DOHH2 (cell line): Measurements from ENCODE around the gene LRRC43.

ENCODE experiments used
- H3F3A ChIP-seq: fragments of 200-600 bp; sonication (generic), shearing (Covaris generic); 2 replicates; pipeline ENCODE4 v1.6.0; 2016; ENCODE audit warnings: antibody characterized with exemption, mild to moderate bottlenecking; ENCODE audit not compliant: control insufficient read depth, insufficient read depth
- H3K27ac ChIP-seq: fragments of 200-600 bp; sonication (generic); 2 replicates; pipeline ENCODE4 v1.5.1; 2014; ENCODE audit warnings: low read depth, mild to moderate bottlenecking, low read length, moderate library complexity
- H3K27me3 ChIP-seq: fragments of 200-600 bp; sonication (generic); 2 replicates; pipeline ENCODE4 v1.6.1; 2014; ENCODE audit warnings: mild to moderate bottlenecking, low read length, mixed read lengths; ENCODE audit not compliant: control insufficient read depth
- H3K36me3 ChIP-seq: fragments of 200-600 bp; sonication (generic); 2 replicates; pipeline ENCODE4 v1.6.1; 2014; ENCODE audit warnings: mild to moderate bottlenecking, low read length, moderate library complexity, mixed read lengths; ENCODE audit not compliant: control insufficient read depth
- H3K4me1 ChIP-seq: fragments of 200-600 bp; sonication (generic); 2 replicates; pipeline ENCODE4 v1.6.1; 2014; ENCODE audit warnings: mild to moderate bottlenecking, low read length, mixed read lengths; ENCODE audit not compliant: control insufficient read depth
- H3K4me2 ChIP-seq: fragments of 200-600 bp; sonication (generic); 2 replicates; pipeline ENCODE4 v1.6.0; 2014; ENCODE audit warnings: mild to moderate bottlenecking, low read length, moderate library complexity
- H3K4me3 ChIP-seq: fragments of 200-600 bp; sonication (generic); 2 replicates; pipeline ENCODE4 v1.5.1; 2014; ENCODE audit warnings: mild to moderate bottlenecking, low read length, mixed read lengths
- H3K79me2 ChIP-seq: fragments of 200-600 bp; sonication (generic); 2 replicates; pipeline ENCODE4 v1.6.1; 2014; ENCODE audit warnings: mild to moderate bottlenecking, low read length, mixed read lengths; ENCODE audit not compliant: control insufficient read depth
- H3K9me2 ChIP-seq: fragments of 200-600 bp; sonication (generic); replicated peaks from 2 replicates; pipeline ENCODE4 v1.6.1; 2014; ENCODE audit warnings: mild to moderate bottlenecking, low read length, mixed read lengths; ENCODE audit not compliant: control insufficient read depth
- H3K9me3 ChIP-seq: fragments of 200-600 bp; sonication (generic); 2 replicates; pipeline ENCODE4 v1.6.1; 2014; ENCODE audit warnings: antibody characterized with exemption, low read length, mixed read lengths; ENCODE audit not compliant: control insufficient read depth, insufficient read depth
- H4K20me1 ChIP-seq: fragments of 200-600 bp; sonication (generic); 2 replicates; pipeline ENCODE4 v1.6.0; 2014; ENCODE audit warnings: low read depth, mild to moderate bottlenecking, antibody characterized with exemption, low read length, moderate library complexity; ENCODE audit not compliant: control insufficient read depth, insufficient read depth
- CTCF ChIP-seq: fragments of 200-600 bp; sonication (generic); IDR thresholded peaks from one replicate; pipeline ENCODE4 v1.5.1; 2014; ENCODE audit warnings: antibody characterized with exemption, mild to moderate bottlenecking, low read depth, low read length; ENCODE audit not compliant: poor library complexity, severe bottlenecking
- EZH2phosphoT487 ChIP-seq: fragments of 200-600 bp; sonication (generic); IDR thresholded peaks from 2 replicates; pipeline ENCODE4 v1.6.1; 2017; ENCODE audit warnings: borderline replicate concordance, mild to moderate bottlenecking, antibody characterized with exemption, low read length, moderate library complexity, mixed read lengths

LRRC43 gene

GRCh38 chr12:122195405-122195804 lies 12.5 kb downstream of the LRRC43 start:
- TF ChIP-seq EZH2phosphoT487 (no peak), CTCF (no peak)
- no peaks in the 10 kb centered on the region; the same call in 1 of the 2 replicates for H3F3A ChIP-seq
- H3K79me2 ChIP-seq: no peaks in the 10 kb centered on the region
- no peak overlapping the region for H3K4me2 ChIP-seq
- no peaks in the 10 kb centered on the region for H3K9me2 ChIP-seq
- H4K20me1 ChIP-seq: no peaks in the 10 kb centered on the region
- no peak overlapping the region for H3K27ac ChIP-seq
- peaks cover 5% of the 10 kb centered on the region for H3K27me3 ChIP-seq
- peaks cover 12% of the 10 kb centered on the region for H3K4me1 ChIP-seq
- no peaks in the 10 kb centered on the region for H3K36me3 ChIP-seq
- H3K9me3 ChIP-seq: no peaks in the 10 kb centered on the region
- H3K4me3 ChIP-seq: no peak overlapping the region

DNA sequence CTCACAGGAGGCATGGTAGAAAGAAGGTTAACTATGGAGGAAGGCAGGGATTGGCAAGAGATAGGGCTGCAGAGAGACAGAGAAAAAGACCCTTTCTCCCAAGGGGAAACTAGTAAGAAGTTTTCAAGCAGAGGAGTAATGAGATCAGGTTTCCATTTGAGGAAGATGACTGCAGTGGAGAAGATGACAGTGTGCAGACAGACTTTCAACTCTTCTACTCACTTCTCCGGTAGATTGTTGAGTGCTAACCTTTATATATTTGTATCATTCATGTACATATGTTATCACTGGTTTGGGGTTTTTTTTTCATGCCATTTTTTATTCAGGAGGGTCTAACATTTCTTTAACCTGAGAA lies 14.7 kb downstream of the LRRC43 start:
- Histone ChIP-seq H4K20me1 (no peaks in the 10 kb centered on the region), H3K4me3 (no peak overlapping the region), H3K27ac (no peak overlapping the region), H3K9me3 (no peaks in the 10 kb centered on the region), H3K27me3 (peaks cover 16% of the 10 kb centered on the region), H3F3A (peaks cover 5% of the 10 kb centered on the region; the same call in 1 of the 2 replicates), H3K36me3 (no peaks in the 10 kb centered on the region), H3K4me2 (no peak overlapping the region), H3K4me1 (peaks cover 12% of the 10 kb centered on the region), H3K79me2 (no peaks in the 10 kb centered on the region), H3K9me2 (no peaks in the 10 kb centered on the region)
- no peak for TF ChIP-seq EZH2phosphoT487
- TF ChIP-seq CTCF: no peak

DNA sequence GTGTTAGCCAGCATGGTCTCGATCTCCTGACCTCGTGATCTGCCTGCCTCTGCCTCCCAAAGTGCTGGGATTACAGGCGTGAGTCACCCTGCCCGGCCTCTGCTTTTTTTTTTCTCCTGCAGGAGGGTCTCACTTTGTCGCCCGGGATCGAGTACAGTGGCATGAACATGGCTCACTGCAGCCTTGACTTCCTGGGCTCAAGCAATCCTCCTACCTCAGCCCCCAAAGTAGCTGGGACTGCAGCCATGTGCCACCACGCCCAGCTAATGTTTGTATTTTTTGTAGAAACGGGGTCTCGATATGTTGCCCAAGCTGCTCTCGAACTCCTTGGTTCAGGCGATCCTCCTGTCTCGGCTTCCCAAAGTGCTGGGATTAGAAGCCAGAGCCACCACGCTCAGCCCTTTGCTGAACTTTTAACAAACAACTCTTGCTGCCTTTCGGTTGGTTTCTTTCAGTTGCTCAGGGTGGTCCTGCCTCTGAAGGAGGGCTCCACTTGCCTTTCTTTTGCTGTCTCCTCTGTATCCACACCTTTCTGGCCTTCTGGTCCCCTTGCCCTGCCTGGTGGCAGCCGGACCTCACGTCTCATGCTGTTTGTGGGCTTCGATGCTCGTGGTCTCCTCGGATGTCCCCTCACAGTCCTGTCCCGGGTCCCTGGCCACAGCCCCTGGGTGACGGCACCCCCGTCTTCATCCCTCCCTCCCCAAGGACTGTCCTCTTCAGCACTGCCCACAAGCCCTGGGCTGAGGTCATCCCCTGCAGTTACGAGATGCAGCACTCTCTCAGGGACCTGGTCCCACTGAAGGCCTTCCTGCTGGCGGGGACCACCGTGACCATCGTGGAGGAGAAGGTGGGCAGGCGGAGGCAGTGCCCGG lies 16.8 kb downstream of the LRRC43 start:
- TF ChIP-seq EZH2phosphoT487 (no peak), CTCF (no peak)
- peaks cover 27% of the 10 kb centered on the region for H3K4me1 ChIP-seq
- H3K27me3 ChIP-seq: peaks cover 36% of the 10 kb centered on the region
- H3K27ac ChIP-seq: no peak overlapping the region
- no peak overlapping the region for H3K4me3 ChIP-seq
- H3K36me3 ChIP-seq: no peaks in the 10 kb centered on the region
- H3K9me2 ChIP-seq: no peaks in the 10 kb centered on the region
- H3F3A ChIP-seq: peaks cover 5% of the 10 kb centered on the region; the same call in 1 of the 2 replicates
- H3K4me2 ChIP-seq: no peak overlapping the region
- H3K79me2 ChIP-seq: no peaks in the 10 kb centered on the region
- H4K20me1 ChIP-seq: no peaks in the 10 kb centered on the region
- H3K9me3 ChIP-seq: no peaks in the 10 kb centered on the region
